Measurements from ENCODE around the gene PTPRN2.
A peak's percentile ranks its signal among the peaks of the same experiment; 100 is the strongest.
"Not testable (repeated sequence)": the region's sequence is repeated elsewhere in the genome, so short reads cannot be mapped to it uniquely, and the experiment has no call there.

Gene PTPRN2

GRCh38 chr7:158536871-158537515 is 50.6 kb downstream of the PTPRN2 start:
- Histone ChIP-seq H3K4me3 (ENCODE audit: low read depth in 1 of 5, low read length in 5 of 5) (peak overlapping the region in 2 of 5 donors; percentile 5 to 7), H3K36me3 (ENCODE audit: control insufficient read depth in 5 of 5, insufficient read depth in 5 of 5, low read length in 5 of 5) (no peaks in the 10 kb centered on the region), H3K9me3 (ENCODE audit: control insufficient read depth in 5 of 5, low read length in 5 of 5) (no peaks in the 10 kb centered on the region), H3K9ac (ENCODE audit: low read length in 5 of 5) (no peak overlapping the region), H3K4me1 (ENCODE audit: control insufficient read depth in 5 of 5, insufficient read depth in 5 of 5, low read length in 5 of 5) (peaks cover 0 to 11% (median 3%) of the 10 kb centered on the region in 5 donors), H3K27me3 (ENCODE audit: control insufficient read depth in 5 of 5, insufficient read depth in 4 of 5, low read length in 5 of 5) (peaks cover 4 to 12% (median 5%) of the 10 kb centered on the region in 5 donors), H3K27ac (ENCODE audit: low read depth, low read length) (no peak overlapping the region)

DNA sequence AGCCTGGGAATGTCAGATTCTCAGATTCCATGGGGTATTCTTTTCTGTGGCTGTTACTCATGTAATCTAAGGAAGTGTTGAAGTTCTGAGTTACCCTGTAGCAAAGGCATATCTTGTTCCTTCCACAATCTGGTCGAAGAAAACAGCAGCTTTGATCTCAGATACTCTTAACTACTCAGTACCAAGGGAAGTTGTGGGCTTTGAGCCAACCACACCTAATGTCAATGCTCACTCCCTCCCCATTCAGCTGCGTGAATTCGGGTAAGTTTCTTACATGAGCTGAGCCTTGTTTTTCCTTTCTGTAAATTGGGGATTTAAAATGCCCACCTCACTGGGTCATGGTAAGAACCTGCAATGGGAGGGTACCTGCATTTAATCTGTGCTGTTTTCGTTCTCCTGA is 52.5 kb downstream of the PTPRN2 start:
- Histone ChIP-seq H3K9ac (ENCODE audit: low read length in 5 of 5) (no peak overlapping the region), H3K9me3 (ENCODE audit: control insufficient read depth in 5 of 5, low read length in 5 of 5) (no peaks in the 10 kb centered on the region), H3K27me3 (ENCODE audit: control insufficient read depth in 5 of 5, insufficient read depth in 4 of 5, low read length in 5 of 5) (peaks cover 4 to 18% (median 8%) of the 10 kb centered on the region in 5 donors), H3K36me3 (ENCODE audit: control insufficient read depth in 5 of 5, insufficient read depth in 5 of 5, low read length in 5 of 5) (no peaks in the 10 kb centered on the region), H3K4me1 (ENCODE audit: control insufficient read depth in 5 of 5, insufficient read depth in 5 of 5, low read length in 5 of 5) (peaks cover 0 to 11% (median 3%) of the 10 kb centered on the region in 5 donors), H3K27ac (ENCODE audit: low read depth, low read length) (no peak overlapping the region), H3K4me3 (ENCODE audit: low read depth in 1 of 5, low read length in 5 of 5) (no peak overlapping the region)

DNA sequence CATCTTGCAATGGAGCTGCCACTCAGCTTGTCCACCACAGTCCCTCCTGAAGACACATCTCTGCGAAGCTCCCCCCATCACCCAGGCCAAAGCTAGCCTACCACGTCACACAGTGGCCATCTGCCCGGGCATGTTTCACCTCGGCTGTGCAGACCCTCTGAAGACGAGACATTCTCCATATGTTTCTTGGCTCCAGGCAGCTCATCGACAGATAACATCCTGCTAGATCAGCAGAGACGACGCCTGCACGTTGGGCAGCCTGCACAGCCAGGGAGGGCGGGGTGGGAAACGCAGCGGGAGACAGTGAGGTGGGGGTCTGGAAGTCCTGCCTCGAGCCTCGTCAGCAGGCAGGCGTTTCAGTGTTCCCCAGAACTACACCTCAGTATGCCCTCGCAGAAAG is 53.0 kb downstream of the PTPRN2 start:
- peaks cover 4 to 14% (median 8%) of the 10 kb centered on the region in 5 donors for H3K27me3 ChIP-seq (ENCODE audit: control insufficient read depth in 5 of 5, insufficient read depth in 4 of 5, low read length in 5 of 5)
- H3K27ac ChIP-seq (ENCODE audit: low read depth, low read length), result no peak overlapping the region
- H3K36me3 ChIP-seq (ENCODE audit: control insufficient read depth in 5 of 5, insufficient read depth in 5 of 5, low read length in 5 of 5), result no peaks in the 10 kb centered on the region
- H3K9ac ChIP-seq (ENCODE audit: low read length in 5 of 5), result no peak overlapping the region
- no peak overlapping the region for H3K4me3 ChIP-seq (ENCODE audit: low read depth in 1 of 5, low read length in 5 of 5)
- H3K4me1 ChIP-seq (ENCODE audit: control insufficient read depth in 5 of 5, insufficient read depth in 5 of 5, low read length in 5 of 5), result peaks cover 0 to 11% (median 3%) of the 10 kb centered on the region in 5 donors
- H3K9me3 ChIP-seq (ENCODE audit: control insufficient read depth in 5 of 5, low read length in 5 of 5), result no peaks in the 10 kb centered on the region

- not testable (repeated sequence) for H3K9me3 ChIP-seq (ENCODE audit: control insufficient read depth in 5 of 5, low read length in 5 of 5); H3K27ac ChIP-seq (ENCODE audit: low read depth, low read length); H3K4me3 ChIP-seq (ENCODE audit: low read depth in 1 of 5, low read length in 5 of 5); H3K9ac ChIP-seq (ENCODE audit: low read length in 5 of 5); H3K36me3 ChIP-seq (ENCODE audit: control insufficient read depth in 5 of 5, insufficient read depth in 5 of 5, low read length in 5 of 5)
- Histone ChIP-seq H3K27me3 (ENCODE audit: control insufficient read depth in 5 of 5, insufficient read depth in 4 of 5, low read length in 5 of 5) (peaks cover 4 to 12% (median 8%) of the 10 kb centered on the region in 5 donors), H3K4me1 (ENCODE audit: control insufficient read depth in 5 of 5, insufficient read depth in 5 of 5, low read length in 5 of 5) (peaks cover 0 to 11% (median 3%) of the 10 kb centered on the region in 5 donors)
Measured at GRCh38 chr7:158534134-158534515, 53.5 kb downstream of the PTPRN2 start.

DNA sequence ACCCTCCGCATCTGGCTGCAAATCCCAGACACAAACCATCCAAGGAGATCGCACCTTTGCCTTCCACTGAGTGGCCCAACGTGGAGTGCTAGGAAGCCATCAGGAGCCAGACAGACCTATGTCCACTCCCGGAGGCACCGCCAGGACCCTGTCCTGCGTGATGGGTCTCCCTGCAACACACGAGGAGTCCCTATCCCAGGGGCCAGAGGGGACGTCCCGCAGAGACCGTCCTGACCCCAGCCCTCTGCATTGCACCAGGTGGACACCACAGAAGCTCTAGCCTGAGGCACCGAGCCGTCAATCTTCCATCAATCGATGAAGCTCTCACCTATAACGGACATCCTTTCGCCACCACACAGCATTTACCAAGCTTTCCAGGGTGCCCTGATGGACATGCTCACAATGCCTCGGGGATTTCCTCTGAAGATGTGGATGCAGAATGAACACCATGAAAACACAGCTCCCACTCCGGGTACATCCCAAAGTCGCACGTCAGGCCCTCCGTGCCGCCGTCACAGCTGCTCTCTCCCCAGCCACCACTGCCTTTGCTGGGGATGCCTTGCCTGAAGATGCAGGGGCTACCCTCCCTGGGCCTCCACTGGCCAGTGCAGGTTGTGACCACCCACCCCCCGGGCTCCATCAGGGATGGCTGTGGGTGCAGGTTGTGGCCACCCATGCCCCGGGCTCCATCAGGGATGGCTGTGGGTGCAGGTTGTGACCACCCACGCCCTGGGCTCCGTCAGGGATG is 54.1 kb downstream of the PTPRN2 start:
- no peak overlapping the region for H3K27ac ChIP-seq (ENCODE audit: low read depth, low read length)
- H3K36me3 ChIP-seq (ENCODE audit: control insufficient read depth in 5 of 5, insufficient read depth in 5 of 5, low read length in 5 of 5), result no peaks in the 10 kb centered on the region
- no peaks in the 10 kb centered on the region for H3K9me3 ChIP-seq (ENCODE audit: control insufficient read depth in 5 of 5, low read length in 5 of 5)
- no peak overlapping the region for H3K9ac ChIP-seq (ENCODE audit: low read length in 5 of 5)
- H3K4me3 ChIP-seq (ENCODE audit: low read depth in 1 of 5, low read length in 5 of 5), result no peak overlapping the region
- peaks cover 3 to 12% (median 8%) of the 10 kb centered on the region in 5 donors for H3K27me3 ChIP-seq (ENCODE audit: control insufficient read depth in 5 of 5, insufficient read depth in 4 of 5, low read length in 5 of 5)
- H3K4me1 ChIP-seq (ENCODE audit: control insufficient read depth in 5 of 5, insufficient read depth in 5 of 5, low read length in 5 of 5), result peaks cover 0 to 11% (median 3%) of the 10 kb centered on the region in 5 donors

- Histone ChIP-seq H3K27me3 (ENCODE audit: control insufficient read depth in 5 of 5, insufficient read depth in 4 of 5, low read length in 5 of 5) (peaks cover 0 to 22% (median 11%) of the 10 kb centered on the region in 5 donors), H3K36me3 (ENCODE audit: control insufficient read depth in 5 of 5, insufficient read depth in 5 of 5, low read length in 5 of 5) (no peaks in the 10 kb centered on the region), H3K4me3 (ENCODE audit: low read depth in 1 of 5, low read length in 5 of 5) (no peak overlapping the region), H3K9ac (ENCODE audit: low read length in 5 of 5) (no peak overlapping the region), H3K9me3 (ENCODE audit: control insufficient read depth in 5 of 5, low read length in 5 of 5) (no peaks in the 10 kb centered on the region), H3K27ac (ENCODE audit: low read depth, low read length) (no peak overlapping the region), H3K4me1 (ENCODE audit: control insufficient read depth in 5 of 5, insufficient read depth in 5 of 5, low read length in 5 of 5) (peaks cover 0 to 6% (median 1%) of the 10 kb centered on the region in 5 donors)
Measured at GRCh38 chr7:158532093-158532627, 55.5 kb downstream of the PTPRN2 start.

GRCh38 chr7:158531661-158532060 is 56.0 kb downstream of the PTPRN2 start:
- H3K27me3 ChIP-seq (ENCODE audit: control insufficient read depth in 5 of 5, insufficient read depth in 4 of 5, low read length in 5 of 5), result peaks cover 0 to 23% (median 12%) of the 10 kb centered on the region in 5 donors
- no peaks in the 10 kb centered on the region for H3K9me3 ChIP-seq (ENCODE audit: control insufficient read depth in 5 of 5, low read length in 5 of 5)
- H3K4me1 ChIP-seq (ENCODE audit: control insufficient read depth in 5 of 5, insufficient read depth in 5 of 5, low read length in 5 of 5), result peaks cover 0 to 1% (median 0%) of the 10 kb centered on the region in 5 donors
- H3K4me3 ChIP-seq (ENCODE audit: low read depth in 1 of 5, low read length in 5 of 5), result no peak overlapping the region
- H3K36me3 ChIP-seq (ENCODE audit: control insufficient read depth in 5 of 5, insufficient read depth in 5 of 5, low read length in 5 of 5), result no peaks in the 10 kb centered on the region
- H3K27ac ChIP-seq (ENCODE audit: low read depth, low read length), result no peak overlapping the region
- H3K9ac ChIP-seq (ENCODE audit: low read length in 5 of 5), result no peak overlapping the region

- Histone ChIP-seq H3K27ac (ENCODE audit: low read depth, low read length) (no peak overlapping the region), H3K9ac (ENCODE audit: low read length in 5 of 5) (no peak overlapping the region), H3K4me3 (ENCODE audit: low read depth in 1 of 5, low read length in 5 of 5) (no peak overlapping the region), H3K36me3 (ENCODE audit: control insufficient read depth in 5 of 5, insufficient read depth in 5 of 5, low read length in 5 of 5) (no peaks in the 10 kb centered on the region), H3K27me3 (ENCODE audit: control insufficient read depth in 5 of 5, insufficient read depth in 4 of 5, low read length in 5 of 5) (peaks cover 0 to 28% (median 16%) of the 10 kb centered on the region in 5 donors), H3K9me3 (ENCODE audit: control insufficient read depth in 5 of 5, low read length in 5 of 5) (peaks cover 0 to 2% (median 0%) of the 10 kb centered on the region in 5 donors), H3K4me1 (ENCODE audit: control insufficient read depth in 5 of 5, insufficient read depth in 5 of 5, low read length in 5 of 5) (peaks cover 0 to 4% (median 0%) of the 10 kb centered on the region in 5 donors)
Measured at GRCh38 chr7:158530800-158531609, 56.6 kb downstream of the PTPRN2 start.

GRCh38 chr7:158529181-158530096 is 58.2 kb downstream of the PTPRN2 start:
- H3K27me3 ChIP-seq (ENCODE audit: control insufficient read depth in 5 of 5, insufficient read depth in 4 of 5, low read length in 5 of 5), result peaks cover 5 to 32% (median 28%) of the 10 kb centered on the region in 5 donors
- no peak overlapping the region for H3K4me3 ChIP-seq (ENCODE audit: low read depth in 1 of 5, low read length in 5 of 5)
- H3K36me3 ChIP-seq (ENCODE audit: control insufficient read depth in 5 of 5, insufficient read depth in 5 of 5, low read length in 5 of 5), result no peaks in the 10 kb centered on the region
- H3K4me1 ChIP-seq (ENCODE audit: control insufficient read depth in 5 of 5, insufficient read depth in 5 of 5, low read length in 5 of 5), result peaks cover 0 to 4% (median 0%) of the 10 kb centered on the region in 5 donors
- H3K9ac ChIP-seq (ENCODE audit: low read length in 5 of 5), result no peak overlapping the region
- H3K9me3 ChIP-seq (ENCODE audit: control insufficient read depth in 5 of 5, low read length in 5 of 5), result peaks cover 0 to 2% (median 0%) of the 10 kb centered on the region in 5 donors
- H3K27ac ChIP-seq (ENCODE audit: low read depth, low read length), result no peak overlapping the region
